Measurements from ENCODE around the gene TAF11L9.
"Not testable (repeated sequence)": the region's sequence is repeated elsewhere in the genome, so short reads cannot be mapped to it uniquely, and the experiment has no call there.

DNA sequence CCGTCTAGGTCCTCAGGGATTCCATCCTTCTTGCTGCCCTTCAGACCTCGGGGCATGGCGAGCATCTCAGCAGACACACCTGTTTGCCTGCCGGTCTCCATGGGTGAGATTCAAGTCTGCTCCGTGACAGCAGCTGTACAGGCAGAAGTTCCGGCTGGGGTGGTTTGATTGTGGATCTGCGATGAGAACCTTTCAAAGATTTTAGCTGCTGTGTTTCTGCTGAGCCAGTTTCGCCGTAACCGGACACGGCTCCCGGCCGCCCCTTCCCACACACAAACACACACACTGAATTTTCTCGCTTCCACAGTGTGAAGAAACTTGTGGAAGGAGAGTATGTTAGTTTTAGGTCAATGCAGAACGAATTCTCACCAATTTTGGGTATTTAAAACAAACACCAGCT is 3.5 kb upstream of the TAF11L9 start, which contains the start of gene TAF11L10:
- TF ChIP-seq POLR2A, POLR2AphosphoS5 (IDR thresholded peaks at IDR 0.05): not testable (repeated sequence)
- TF ChIP-seq, protein P1, sequence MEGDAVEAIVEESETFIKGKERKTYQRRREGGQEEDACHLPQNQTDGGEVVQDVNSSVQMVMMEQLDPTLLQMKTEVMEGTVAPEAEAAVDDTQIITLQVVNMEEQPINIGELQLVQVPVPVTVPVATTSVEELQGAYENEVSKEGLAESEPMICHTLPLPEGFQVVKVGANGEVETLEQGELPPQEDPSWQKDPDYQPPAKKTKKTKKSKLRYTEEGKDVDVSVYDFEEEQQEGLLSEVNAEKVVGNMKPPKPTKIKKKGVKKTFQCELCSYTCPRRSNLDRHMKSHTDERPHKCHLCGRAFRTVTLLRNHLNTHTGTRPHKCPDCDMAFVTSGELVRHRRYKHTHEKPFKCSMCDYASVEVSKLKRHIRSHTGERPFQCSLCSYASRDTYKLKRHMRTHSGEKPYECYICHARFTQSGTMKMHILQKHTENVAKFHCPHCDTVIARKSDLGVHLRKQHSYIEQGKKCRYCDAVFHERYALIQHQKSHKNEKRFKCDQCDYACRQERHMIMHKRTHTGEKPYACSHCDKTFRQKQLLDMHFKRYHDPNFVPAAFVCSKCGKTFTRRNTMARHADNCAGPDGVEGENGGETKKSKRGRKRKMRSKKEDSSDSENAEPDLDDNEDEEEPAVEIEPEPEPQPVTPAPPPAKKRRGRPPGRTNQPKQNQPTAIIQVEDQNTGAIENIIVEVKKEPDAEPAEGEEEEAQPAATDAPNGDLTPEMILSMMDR (IDR thresholded peaks at IDR 0.05) = not testable (repeated sequence)

All from suprapubic skin (tissue), 4 donors.